HG02970 (cell line): ENCODE measurements around the gene NKX6-1.

ENCODE experiments used
- ATAC-seq: cut with Tn5 transposase; IDR thresholded peaks from one replicate; pipeline ENCODE4 v1.9.1; 2021; ENCODE audit warnings: mild to moderate bottlenecking, moderate library complexity, moderate number of reproducible peaks; ENCODE audit not compliant: unreplicated experiment, low FRiP score

Gene NKX6-1

DNA sequence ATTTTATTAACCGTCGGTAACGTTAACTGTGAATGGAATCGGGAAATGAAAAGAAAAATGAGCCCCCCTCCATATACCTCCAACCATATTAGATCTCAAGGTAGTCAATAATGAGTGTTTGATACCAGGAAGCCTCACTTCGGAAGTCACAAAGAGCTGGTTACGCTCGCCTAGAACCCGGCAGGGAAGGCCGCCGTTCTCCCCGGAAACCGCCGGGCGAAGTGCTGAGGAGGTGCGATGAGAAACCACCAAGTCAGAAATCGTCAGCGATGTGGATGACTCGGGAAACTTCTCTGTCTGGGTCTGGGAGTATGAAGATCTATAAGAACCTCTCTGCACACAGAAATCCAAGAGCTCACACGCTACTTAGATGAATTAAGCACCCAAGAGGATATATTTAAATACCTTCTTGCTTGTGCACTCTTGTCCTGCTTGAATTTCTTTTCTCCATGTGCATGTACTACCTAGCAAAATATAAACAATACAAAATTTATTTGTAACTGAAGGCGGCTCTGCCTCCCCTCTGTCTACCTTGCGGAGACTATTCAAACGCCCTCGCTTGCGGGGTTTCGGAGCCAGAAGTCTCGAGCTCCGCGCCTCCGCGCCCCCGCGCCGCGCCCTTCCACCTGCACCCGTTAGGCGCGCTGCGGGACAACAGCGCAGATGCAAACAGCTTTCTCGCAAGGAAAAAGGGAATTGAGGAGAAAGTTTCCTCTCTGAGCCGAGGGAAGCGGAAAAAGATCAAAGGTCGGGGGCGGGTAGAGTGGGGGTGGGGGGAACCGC is 17.8 kb downstream of the NKX6-1 start:
- ATAC-seq = no peak

DNA sequence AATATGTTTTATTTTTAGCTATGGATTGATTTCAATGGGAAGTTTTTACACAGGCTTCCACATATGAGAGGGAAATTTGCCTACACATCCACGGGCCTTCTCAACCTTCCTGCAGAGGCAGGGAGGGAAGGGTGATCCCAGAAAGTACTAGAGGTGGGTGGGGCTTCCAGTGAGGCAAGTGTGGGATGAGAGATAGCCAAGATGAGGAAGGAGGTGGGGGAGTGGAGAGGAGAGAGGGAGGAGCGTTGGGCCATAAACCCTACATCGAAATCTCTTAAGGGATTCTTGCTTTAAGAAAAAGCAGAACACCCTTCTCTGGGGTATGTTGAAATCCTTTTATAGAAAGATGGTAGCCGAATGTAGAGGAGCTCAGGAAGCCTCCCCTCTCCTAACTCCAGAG is 19.0 kb downstream of the NKX6-1 start:
- no peak for ATAC-seq

DNA sequence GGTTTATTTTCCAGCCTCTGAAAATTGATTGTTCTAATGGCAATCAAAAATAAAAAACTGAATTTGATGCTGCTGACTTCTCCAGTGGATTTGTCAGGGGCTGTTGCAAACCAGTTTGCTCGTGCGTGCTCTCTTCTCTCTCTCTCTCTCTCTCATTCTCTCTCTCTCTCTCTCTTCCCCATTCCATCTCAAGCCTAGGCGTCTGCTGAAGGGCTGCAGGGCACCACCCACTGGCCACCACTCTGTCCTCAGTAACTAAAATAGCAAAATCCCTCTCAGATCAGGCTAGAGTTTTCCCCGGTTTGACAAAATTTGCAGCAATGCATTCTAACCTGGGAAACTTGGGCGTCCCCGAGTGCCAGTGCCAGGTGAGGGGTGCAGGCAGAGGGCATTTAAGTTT is 19.4 kb downstream of the NKX6-1 start:
- no peak for ATAC-seq

DNA sequence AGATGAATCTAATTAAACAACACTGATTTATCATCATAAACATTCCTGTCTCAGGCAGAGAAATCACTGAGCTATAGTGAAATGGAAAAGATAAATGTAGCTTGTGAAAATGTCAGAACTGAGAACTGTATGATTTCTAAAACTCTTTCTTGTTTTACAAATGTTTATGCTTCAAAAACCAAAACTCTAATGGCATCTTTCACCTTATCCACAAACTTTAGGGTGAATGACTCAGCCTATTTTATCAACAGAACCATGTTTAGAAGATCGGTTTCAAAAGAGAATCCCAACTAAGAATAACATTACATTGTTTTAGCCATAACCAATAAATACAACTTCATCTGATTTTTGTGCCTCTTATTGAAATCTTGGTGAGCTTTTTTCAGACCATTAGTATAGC is 21.4 kb downstream of the NKX6-1 start:
- ATAC-seq = no peak

DNA sequence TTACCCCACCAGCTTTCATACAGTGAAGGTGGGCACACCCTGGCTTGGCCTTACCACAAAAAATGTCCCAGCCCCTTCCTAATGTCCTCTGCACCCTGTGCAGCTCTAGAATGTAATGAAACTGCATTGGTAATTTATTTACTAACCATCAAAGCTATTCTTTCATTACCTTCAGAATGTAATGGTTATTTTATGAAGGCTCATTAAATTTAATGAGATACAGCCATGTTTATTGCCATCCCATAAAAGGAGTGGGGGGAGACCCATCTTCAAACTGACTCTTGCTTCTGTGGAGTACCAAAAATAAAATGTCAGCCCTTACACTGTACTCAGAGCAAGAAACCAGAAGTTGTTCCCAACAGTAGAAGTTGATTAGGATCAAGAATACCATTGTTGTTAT is 25.0 kb downstream of the NKX6-1 start:
- no peak for ATAC-seq

DNA sequence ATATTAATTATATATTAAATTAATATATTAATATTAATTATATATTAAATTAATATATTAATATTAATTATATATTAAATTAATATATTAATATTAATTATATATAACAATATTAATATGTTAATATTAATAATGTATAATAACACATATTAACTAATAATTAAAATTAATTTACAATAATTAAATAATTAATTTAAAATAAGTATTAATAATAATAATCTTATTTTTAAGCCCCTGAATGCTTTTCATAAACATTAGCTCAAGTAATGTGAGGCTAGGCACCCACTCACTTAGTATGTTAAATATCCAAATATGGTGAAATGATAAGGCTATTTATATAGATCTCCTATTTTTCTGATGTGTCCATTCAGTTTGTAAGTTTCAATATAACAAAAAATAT is 26.9 kb downstream of the NKX6-1 start:
- ATAC-seq = no peak

DNA sequence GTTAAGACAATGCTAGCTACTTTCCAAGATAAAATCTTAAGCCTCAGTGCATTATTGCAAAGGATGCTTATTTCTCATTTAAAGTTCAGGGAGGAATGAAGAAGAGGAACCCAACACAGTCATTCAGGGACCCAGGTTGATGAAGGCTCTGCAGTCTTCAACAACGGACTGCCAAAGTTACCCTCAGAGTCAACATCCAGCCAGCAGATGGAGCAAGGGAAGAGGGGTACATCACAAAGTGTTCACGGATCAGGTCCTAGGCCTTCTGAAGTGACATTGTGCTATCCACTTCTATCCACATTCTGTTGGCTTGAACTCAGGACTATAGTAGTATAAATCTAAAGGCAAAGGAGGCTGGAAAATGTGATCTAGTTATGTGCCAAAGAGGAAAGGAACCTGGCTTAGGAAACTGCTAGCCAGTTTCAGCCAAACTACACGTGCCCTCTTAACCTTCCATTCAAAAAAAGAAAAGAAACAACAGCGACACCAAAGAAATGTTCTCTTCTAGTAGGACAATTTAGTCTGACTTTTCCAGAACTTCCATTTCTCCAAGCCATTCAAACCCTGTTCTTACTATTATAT is 28.8 kb downstream of the NKX6-1 start:
- no peak for ATAC-seq

DNA sequence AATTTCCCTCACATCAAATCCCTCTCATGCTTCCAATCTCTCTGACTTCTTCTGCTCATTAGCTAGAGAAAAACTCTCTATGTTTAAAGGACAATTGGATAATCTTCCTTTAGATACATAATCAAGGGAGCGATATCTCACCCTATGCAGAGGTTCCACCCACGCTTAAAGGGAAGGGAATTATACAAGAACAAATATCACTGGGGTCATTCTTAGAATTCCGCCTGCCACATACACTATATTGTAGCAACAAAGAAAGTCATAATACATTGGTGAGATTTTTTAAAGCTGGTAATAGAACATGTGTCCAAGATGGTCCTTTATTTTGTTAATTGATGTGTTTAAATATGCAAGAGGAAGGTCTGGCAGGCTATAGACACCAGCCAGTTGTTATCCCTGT is 31.5 kb downstream of the NKX6-1 start:
- no peak for ATAC-seq

DNA sequence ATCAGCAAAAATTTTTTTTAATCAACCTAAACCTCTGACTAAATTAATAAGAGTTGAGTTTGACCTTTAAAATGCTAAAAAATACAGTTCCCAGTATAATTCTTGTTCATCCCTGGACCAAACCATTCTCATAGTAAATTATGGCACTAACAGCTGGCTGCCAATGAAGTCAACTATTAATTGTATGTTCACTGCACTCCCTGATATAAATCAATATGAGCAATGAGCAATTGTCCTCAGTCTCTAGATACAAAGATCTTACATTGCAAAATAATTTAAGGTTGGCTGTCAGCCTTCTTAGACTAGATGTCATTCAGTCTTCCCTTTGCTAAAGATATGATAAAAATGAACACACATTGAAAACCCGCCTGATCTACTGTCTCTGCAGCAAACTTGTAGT is 39.3 kb downstream of the NKX6-1 start:
- ATAC-seq = no peak

DNA sequence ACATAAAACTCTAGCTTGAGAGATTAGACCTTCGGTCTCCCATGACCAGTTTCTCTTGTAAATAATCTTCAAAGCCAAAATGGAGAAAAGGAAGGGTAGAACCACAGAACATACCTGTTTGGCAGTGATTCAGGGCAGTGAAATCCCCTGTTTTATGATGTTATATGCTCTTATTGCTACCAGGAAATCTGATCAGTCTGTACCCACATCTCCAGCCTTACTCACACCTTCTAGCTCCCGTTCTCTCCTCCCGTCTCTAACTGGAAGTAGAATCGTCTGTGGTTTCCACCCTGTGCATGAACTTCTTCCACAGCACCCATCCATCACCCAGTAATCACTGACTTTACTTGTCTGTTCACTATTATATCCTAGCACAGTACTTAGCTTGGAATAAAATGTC is 42.9 kb downstream of the NKX6-1 start:
- no peak for ATAC-seq

DNA sequence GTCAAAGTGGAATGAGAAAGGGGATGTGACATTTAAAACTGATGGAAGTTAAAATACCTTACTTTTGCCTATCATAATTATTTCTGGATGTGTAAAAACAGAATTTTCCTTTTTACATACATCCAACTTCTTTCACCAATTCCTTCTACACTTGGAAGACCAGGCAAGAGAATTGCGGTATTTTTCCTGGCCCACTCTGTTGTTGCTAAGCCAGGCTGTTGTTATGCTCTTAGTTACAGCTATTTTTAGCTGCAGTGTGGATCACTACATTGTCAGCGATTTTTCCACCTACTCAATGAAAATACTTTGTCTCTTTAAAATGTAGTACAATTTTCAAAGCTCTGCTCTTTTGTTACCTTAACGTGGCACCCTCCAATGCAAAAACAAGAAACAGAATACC is 43.4 kb downstream of the NKX6-1 start:
- ATAC-seq = no peak

DNA sequence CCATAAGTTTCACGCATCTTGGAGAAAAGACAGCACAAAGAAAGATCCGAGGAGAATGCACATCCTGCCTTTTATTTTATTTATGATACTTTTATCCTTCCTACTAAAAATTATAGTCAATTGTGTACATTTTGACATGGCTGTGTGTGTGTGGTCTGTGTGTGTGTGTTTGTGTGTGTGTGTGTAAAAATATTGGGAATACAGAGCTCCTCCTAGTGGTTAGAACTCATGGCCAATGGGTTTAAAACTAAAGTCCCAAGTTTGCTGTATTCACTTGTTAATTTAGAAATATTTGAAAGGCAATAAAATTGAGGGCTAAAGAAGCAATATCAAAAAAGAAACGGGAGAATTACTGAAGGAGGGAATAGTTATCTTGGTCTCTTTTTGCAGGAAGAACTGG is 47.5 kb downstream of the NKX6-1 start:
- no peak for ATAC-seq

DNA sequence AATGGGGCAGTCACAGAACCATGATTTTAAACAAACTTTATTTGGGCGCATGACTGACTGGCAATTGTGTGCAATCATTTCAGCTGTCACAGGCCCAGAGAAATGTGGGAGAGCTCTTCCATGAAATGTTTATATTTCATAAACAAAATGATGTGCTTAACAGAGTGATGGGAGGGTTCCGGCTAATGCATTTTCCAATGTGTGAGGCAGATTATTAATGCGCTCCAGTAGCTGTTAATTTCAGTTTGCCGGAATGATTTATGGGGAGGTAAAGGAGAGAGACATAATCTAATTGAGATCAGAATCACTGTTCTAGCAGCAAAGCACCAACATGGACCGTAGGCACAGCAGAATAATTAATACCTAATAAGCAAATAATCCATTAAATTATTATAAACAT is 55.6 kb downstream of the NKX6-1 start:
- ATAC-seq = no peak

DNA sequence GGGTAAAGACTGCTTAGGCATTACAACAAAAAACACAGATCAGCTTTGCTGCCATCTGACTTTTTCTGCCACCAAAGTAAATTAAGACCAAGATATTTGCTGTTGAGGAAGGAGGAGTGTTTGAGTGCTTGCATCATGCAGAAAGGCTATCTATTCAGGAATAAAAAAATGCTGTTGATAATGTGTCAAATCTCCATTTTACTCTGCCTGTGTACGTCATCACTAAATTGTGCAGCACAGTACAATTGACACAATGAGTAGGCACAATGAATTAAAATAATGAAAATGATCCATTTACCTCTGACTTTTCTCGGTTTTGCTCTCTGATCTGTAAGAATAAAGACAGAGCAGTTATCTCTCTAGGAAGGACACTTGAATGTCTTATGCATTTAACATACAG is 56.3 kb downstream of the NKX6-1 start:
- ATAC-seq = no peak
